SU-DHL-6 (cell line): ENCODE measurements around the gene RXRB.

Source experiments
- H2AFZ ChIP-seq: fragments of 200-600 bp; sonication (generic); 2 replicates; pipeline ENCODE4 v1.6.1; 2014; ENCODE audit warnings: low read depth, mild to moderate bottlenecking, moderate library complexity, mixed read lengths, antibody characterized with exemption, low read length; ENCODE audit not compliant: severe bottlenecking
- H3F3A ChIP-seq: fragments of 200-600 bp; shearing (Covaris generic); 2 replicates; pipeline ENCODE4 v1.6.0; 2016; ENCODE audit warnings: antibody characterized with exemption, mild to moderate bottlenecking; ENCODE audit not compliant: insufficient read depth
- H3K27ac ChIP-seq: fragments of 200-600 bp; sonication (generic); 2 replicates; pipeline ENCODE4 v1.5.1; 2016; ENCODE audit warnings: low read depth, mild to moderate bottlenecking, low read length, moderate library complexity, mixed read lengths
- H3K27me3 ChIP-seq: fragments of 200-600 bp; sonication (generic), shearing (Covaris generic); 2 replicates; pipeline ENCODE4 v1.6.0; 2014; ENCODE audit warnings: mild to moderate bottlenecking, low read length
- H3K36me3 ChIP-seq: fragments of 200-600 bp; sonication (generic); 2 replicates; pipeline ENCODE4 v1.6.1; 2014; ENCODE audit warnings: mild to moderate bottlenecking, low read length, mixed read lengths
- H3K4me2 ChIP-seq: fragments of 300-600, 200-600 bp; shearing (Covaris generic), sonication (generic); 2 replicates; pipeline ENCODE4 v1.6.0; 2014; ENCODE audit warnings: low read length, low read depth, mild to moderate bottlenecking; ENCODE audit not compliant: poor library complexity, severe bottlenecking
- H3K4me3 ChIP-seq: fragments of 200-600 bp; sonication (generic); 2 replicates; pipeline ENCODE4 v1.5.1; 2014; ENCODE audit warnings: antibody characterized with exemption, low read length, mild to moderate bottlenecking, mixed read lengths; ENCODE audit not compliant: insufficient read depth, poor library complexity, severe bottlenecking
- H3K79me2 ChIP-seq: fragments of 200-600 bp; sonication (generic); 2 replicates; pipeline ENCODE4 v1.6.1; 2014; ENCODE audit warnings: mild to moderate bottlenecking, low read length, moderate library complexity; ENCODE audit not compliant: insufficient read depth
- H3K9ac ChIP-seq: fragments of 200-600 bp; sonication (generic); 2 replicates; pipeline ENCODE4 v1.7.0; 2014; ENCODE audit warnings: mild to moderate bottlenecking, low read length
- H3K9me2 ChIP-seq: fragments of 200-600 bp; sonication (generic); replicated peaks from 2 replicates; pipeline ENCODE4 v1.6.1; 2014; ENCODE audit warnings: low read length; ENCODE audit not compliant: insufficient read depth
- H3K9me3 ChIP-seq: fragments of 200-600 bp; sonication (generic); 2 replicates; pipeline ENCODE4 v1.6.1; 2014; ENCODE audit warnings: low read length, mixed read lengths; ENCODE audit not compliant: insufficient read depth
- H4K20me1 ChIP-seq: fragments of 200-600 bp; sonication (generic); 2 replicates; pipeline ENCODE4 v1.6.1; 2014; ENCODE audit warnings: low read depth, mild to moderate bottlenecking, antibody characterized with exemption, low read length, moderate library complexity, mixed read lengths
- EZH2phosphoT487 ChIP-seq: fragments of 200-600 bp; sonication (generic), shearing (Covaris generic); conservative IDR thresholded peaks from 2 replicates; pipeline ENCODE4 v1.6.1; 2018; ENCODE audit warnings: mild to moderate bottlenecking, antibody characterized with exemption, low read length, moderate library complexity, mixed read lengths
- TF ChIP-seq, protein P1 (sequence below): fragments of 200-600 bp; sonication (generic); IDR thresholded peaks from one replicate; pipeline ENCODE4 v1.5.1; 2017; ENCODE audit warnings: antibody characterized with exemption, mild to moderate bottlenecking, low read length, moderate library complexity; ENCODE audit not compliant: insufficient read depth, poor library complexity, severe bottlenecking

Gene RXRB

GRCh38 chr6:33168639-33169038 lies 31.8 kb downstream of the RXRB start:
- H3F3A ChIP-seq, result no peaks in the 10 kb centered on the region
- H3K4me3 ChIP-seq, result no peak overlapping the region
- H3K9me2 ChIP-seq, result no peaks in the 10 kb centered on the region
- H2AFZ ChIP-seq, result no peak overlapping the region
- no peaks in the 10 kb centered on the region for H3K27me3 ChIP-seq
- H3K79me2 ChIP-seq, result no peaks in the 10 kb centered on the region
- TF ChIP-seq EZH2phosphoT487, result no peak
- TF ChIP-seq, protein P1, sequence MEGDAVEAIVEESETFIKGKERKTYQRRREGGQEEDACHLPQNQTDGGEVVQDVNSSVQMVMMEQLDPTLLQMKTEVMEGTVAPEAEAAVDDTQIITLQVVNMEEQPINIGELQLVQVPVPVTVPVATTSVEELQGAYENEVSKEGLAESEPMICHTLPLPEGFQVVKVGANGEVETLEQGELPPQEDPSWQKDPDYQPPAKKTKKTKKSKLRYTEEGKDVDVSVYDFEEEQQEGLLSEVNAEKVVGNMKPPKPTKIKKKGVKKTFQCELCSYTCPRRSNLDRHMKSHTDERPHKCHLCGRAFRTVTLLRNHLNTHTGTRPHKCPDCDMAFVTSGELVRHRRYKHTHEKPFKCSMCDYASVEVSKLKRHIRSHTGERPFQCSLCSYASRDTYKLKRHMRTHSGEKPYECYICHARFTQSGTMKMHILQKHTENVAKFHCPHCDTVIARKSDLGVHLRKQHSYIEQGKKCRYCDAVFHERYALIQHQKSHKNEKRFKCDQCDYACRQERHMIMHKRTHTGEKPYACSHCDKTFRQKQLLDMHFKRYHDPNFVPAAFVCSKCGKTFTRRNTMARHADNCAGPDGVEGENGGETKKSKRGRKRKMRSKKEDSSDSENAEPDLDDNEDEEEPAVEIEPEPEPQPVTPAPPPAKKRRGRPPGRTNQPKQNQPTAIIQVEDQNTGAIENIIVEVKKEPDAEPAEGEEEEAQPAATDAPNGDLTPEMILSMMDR, result no peak
- no peaks in the 10 kb centered on the region for H3K9me3 ChIP-seq
- H3K4me2 ChIP-seq, result no peak overlapping the region
- no peaks in the 10 kb centered on the region for H3K36me3 ChIP-seq
- H4K20me1 ChIP-seq, result no peaks in the 10 kb centered on the region
- no peak overlapping the region for H3K27ac ChIP-seq
- H3K9ac ChIP-seq, result no peak overlapping the region

DNA sequence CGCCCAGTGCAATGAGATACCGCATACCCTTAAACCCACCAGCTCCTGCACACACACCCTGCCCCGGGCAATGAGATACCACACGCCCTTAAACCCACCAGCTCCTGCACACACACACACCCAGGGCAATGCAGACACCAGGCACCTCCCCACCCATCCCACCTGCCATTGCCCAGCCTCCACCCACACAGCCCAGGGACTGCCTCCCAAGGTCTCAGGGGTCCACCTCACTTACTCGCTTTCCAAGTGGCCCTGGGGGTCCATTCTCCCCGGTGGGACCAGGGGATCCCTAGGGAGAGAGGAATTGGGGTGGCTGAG lies 32.2 kb downstream of the RXRB start:
- H3K27ac ChIP-seq, result no peak overlapping the region
- TF ChIP-seq, protein P1, result no peak
- no peak for TF ChIP-seq EZH2phosphoT487
- no peaks in the 10 kb centered on the region for H3K79me2 ChIP-seq
- no peaks in the 10 kb centered on the region for H3K27me3 ChIP-seq
- no peaks in the 10 kb centered on the region for H3K36me3 ChIP-seq
- H3K9me2 ChIP-seq, result no peaks in the 10 kb centered on the region
- H3K9me3 ChIP-seq, result no peaks in the 10 kb centered on the region
- no peaks in the 10 kb centered on the region for H3F3A ChIP-seq
- no peak overlapping the region for H3K4me3 ChIP-seq
- H4K20me1 ChIP-seq, result no peaks in the 10 kb centered on the region
- no peak overlapping the region for H3K4me2 ChIP-seq
- H3K9ac ChIP-seq, result no peak overlapping the region
- H2AFZ ChIP-seq, result no peak overlapping the region

- H3K79me2 ChIP-seq, result no peaks in the 10 kb centered on the region
- H3K27ac ChIP-seq, result no peak overlapping the region
- no peaks in the 10 kb centered on the region for H3K9me2 ChIP-seq
- H2AFZ ChIP-seq, result no peak overlapping the region
- no peak overlapping the region for H3K4me2 ChIP-seq
- H3K9ac ChIP-seq, result no peak overlapping the region
- H3K36me3 ChIP-seq, result no peaks in the 10 kb centered on the region
- no peak for TF ChIP-seq EZH2phosphoT487
- TF ChIP-seq, protein P1, result no peak
- H4K20me1 ChIP-seq, result no peaks in the 10 kb centered on the region
- no peaks in the 10 kb centered on the region for H3K9me3 ChIP-seq
- no peak overlapping the region for H3K4me3 ChIP-seq
- no peaks in the 10 kb centered on the region for H3F3A ChIP-seq
- no peaks in the 10 kb centered on the region for H3K27me3 ChIP-seq
Measured at GRCh38 chr6:33167374-33168283, 32.8 kb downstream of the RXRB start.
